Progenitor cell of endocrine pancreas (in vitro differentiated cells): Measurements from ENCODE around the gene TNIK. TPM values are rescaled to one million over a fixed set of nuclear protein-coding genes. Genes with fewer than 3 reads are reported as not detected.
A peak's percentile ranks its signal among the peaks of the same experiment; 100 is the strongest.

Source experiments
- DNase-seq: peaks from one replicate; pipeline ENCODE4 v3.0.0; 2021; ENCODE audit warnings: low spot score; ENCODE audit not compliant: unreplicated experiment
- H3K27ac Mint-ChIP-seq: 2 replicates; pipeline ENCODE4 v1.8.0; 2021; ENCODE audit warnings: mild to moderate bottlenecking, moderate library complexity, mixed read lengths
- H3K27me3 Mint-ChIP-seq: 2 replicates; pipeline ENCODE4 v1.8.0; 2021; ENCODE audit warnings: mixed read lengths
- H3K36me3 Mint-ChIP-seq: 2 replicates; pipeline ENCODE4 v1.8.0; 2022; ENCODE audit warnings: mixed read lengths; ENCODE audit not compliant: insufficient read depth
- H3K4me1 Mint-ChIP-seq: 2 replicates; pipeline ENCODE4 v1.8.0; 2021; ENCODE audit warnings: low read depth, mixed read lengths
- H3K4me3 Mint-ChIP-seq: 2 replicates; pipeline ENCODE4 v1.8.0; 2021; ENCODE audit warnings: low read depth, mild to moderate bottlenecking, moderate library complexity, mixed read lengths
- H3K9me3 Mint-ChIP-seq: 2 replicates; pipeline ENCODE4 v1.8.0; 2021; ENCODE audit warnings: low read depth, mixed read lengths
- total RNA-seq: library from RNA; stranded (reverse); gene quantifications from 2 replicates; pipeline ENCODE4 v1.2.1, GENCODE V29; 2021
- TF ChIP-seq, protein P1 (sequence below): fragments of 200-600 bp; sonication (generic); IDR thresholded peaks from one replicate; pipeline ENCODE4 v1.5.0; 2021; ENCODE audit warnings: antibody characterized with exemption, mild to moderate bottlenecking; ENCODE audit not compliant: unreplicated experiment

Gene TNIK
- total RNA-seq, 1 donor from 2014 or later: 15.7 TPM

GRCh38 chr3:171416061-171416460 lies 44.1 kb downstream of the TNIK start:
- H3K27ac Mint-ChIP-seq: no peak overlapping the region
- TF ChIP-seq, protein P1, sequence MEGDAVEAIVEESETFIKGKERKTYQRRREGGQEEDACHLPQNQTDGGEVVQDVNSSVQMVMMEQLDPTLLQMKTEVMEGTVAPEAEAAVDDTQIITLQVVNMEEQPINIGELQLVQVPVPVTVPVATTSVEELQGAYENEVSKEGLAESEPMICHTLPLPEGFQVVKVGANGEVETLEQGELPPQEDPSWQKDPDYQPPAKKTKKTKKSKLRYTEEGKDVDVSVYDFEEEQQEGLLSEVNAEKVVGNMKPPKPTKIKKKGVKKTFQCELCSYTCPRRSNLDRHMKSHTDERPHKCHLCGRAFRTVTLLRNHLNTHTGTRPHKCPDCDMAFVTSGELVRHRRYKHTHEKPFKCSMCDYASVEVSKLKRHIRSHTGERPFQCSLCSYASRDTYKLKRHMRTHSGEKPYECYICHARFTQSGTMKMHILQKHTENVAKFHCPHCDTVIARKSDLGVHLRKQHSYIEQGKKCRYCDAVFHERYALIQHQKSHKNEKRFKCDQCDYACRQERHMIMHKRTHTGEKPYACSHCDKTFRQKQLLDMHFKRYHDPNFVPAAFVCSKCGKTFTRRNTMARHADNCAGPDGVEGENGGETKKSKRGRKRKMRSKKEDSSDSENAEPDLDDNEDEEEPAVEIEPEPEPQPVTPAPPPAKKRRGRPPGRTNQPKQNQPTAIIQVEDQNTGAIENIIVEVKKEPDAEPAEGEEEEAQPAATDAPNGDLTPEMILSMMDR: no peak
- H3K4me3 Mint-ChIP-seq: no peak overlapping the region

DNA sequence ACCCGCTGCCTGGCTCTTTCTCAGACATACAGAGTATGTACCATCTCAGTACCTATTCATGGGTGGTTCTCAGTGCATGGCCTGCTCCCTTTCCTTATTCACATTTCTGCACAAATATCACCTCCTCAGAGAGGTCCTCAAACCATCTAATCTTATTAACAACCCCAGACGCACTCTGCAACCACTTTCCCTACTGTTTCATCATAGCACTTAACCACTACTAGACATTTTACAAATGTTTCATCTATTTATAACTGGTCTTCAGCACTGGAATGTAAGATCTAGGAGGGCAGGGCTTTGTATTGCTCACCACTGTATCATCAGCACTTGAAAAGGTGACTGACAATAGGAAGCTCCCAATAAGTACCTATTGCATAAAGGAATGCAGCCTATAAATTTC lies 45.1 kb downstream of the TNIK start:
- DNase-seq: no peak

More at GRCh38 chr3:171416061-171416460, 44.1 kb downstream of the TNIK start:
- peaks cover 1% of the 10 kb centered on the region for H3K36me3 Mint-ChIP-seq
- no peak for DNase-seq
- H3K27me3 Mint-ChIP-seq: peaks cover 3% of the 10 kb centered on the region
- H3K9me3 Mint-ChIP-seq: peaks cover 3% of the 10 kb centered on the region
- H3K4me1 Mint-ChIP-seq: peaks cover 7% of the 10 kb centered on the region

DNA sequence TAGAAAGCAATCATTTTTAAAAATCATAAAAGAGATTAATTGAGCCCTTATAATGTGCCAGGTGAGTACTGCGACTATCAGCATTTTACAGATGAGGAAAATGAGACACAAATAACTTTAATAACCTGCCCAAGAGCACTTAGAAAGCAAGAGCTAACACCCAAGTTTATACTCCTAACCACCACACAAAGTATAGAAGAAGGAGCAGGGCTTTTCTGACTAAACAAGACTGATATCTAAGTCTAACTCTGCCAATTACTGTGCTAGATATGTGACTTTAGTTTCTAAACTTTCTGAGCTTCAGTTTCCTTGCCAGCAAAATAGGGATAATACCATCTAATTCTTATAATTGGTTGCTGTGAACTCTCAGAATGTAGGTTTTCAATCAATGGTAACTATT lies 47.7 kb downstream of the TNIK start:
- H3K27me3 Mint-ChIP-seq: peaks cover 3% of the 10 kb centered on the region
- TF ChIP-seq, protein P1: no peak
- no peak for DNase-seq
- peaks cover 26% of the 10 kb centered on the region for H3K4me1 Mint-ChIP-seq
- no peak overlapping the region for H3K4me3 Mint-ChIP-seq
- H3K36me3 Mint-ChIP-seq: no peaks in the 10 kb centered on the region
- no peak overlapping the region for H3K27ac Mint-ChIP-seq
- peaks cover 3% of the 10 kb centered on the region for H3K9me3 Mint-ChIP-seq

More for the DNA sequence above, 45.1 kb downstream of the TNIK start:
- peaks cover 3% of the 10 kb centered on the region for H3K27me3 Mint-ChIP-seq
- peak overlapping the region; percentile 57 for H3K27ac Mint-ChIP-seq
- H3K36me3 Mint-ChIP-seq: peaks cover 1% of the 10 kb centered on the region
- TF ChIP-seq, protein P1: no peak
- no peak overlapping the region for H3K4me3 Mint-ChIP-seq
- H3K4me1 Mint-ChIP-seq: peaks cover 7% of the 10 kb centered on the region
- H3K9me3 Mint-ChIP-seq: peaks cover 3% of the 10 kb centered on the region

- TF ChIP-seq, protein P1: no peak
- Mint-ChIP-seq H3K36me3 (no peaks in the 10 kb centered on the region), H3K9me3 (peaks cover 3% of the 10 kb centered on the region), H3K27ac (no peak overlapping the region), H3K27me3 (peaks cover 3% of the 10 kb centered on the region), H3K4me3 (no peak overlapping the region), H3K4me1 (peaks cover 26% of the 10 kb centered on the region)
- no peak for DNase-seq
These were observed 48.2 kb downstream of the TNIK start for GRCh38 chr3:171412054-171412453.

DNA sequence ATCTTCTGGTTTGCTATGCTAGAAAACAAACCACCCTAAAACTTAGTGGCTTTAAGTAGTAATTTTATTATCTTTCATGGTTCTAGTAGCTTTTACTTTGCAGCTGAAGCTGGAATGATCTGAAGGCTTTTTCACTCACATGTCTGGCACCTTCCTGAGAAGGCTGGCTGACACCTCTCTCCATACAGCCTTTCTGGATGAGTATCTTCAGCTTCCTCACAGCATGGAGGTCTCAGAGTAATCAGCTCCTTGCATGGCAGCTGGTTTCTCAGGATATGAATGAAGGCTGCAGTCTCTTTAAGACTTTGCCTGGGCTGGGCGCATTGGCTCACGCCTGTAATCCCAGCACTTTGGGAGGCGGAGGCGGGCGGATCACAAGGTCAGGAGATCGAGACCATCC lies 50.0 kb downstream of the TNIK start:
- peaks cover 27% of the 10 kb centered on the region for H3K4me1 Mint-ChIP-seq
- TF ChIP-seq, protein P1: no peak
- peaks cover 3% of the 10 kb centered on the region for H3K27me3 Mint-ChIP-seq
- no peak overlapping the region for H3K27ac Mint-ChIP-seq
- H3K9me3 Mint-ChIP-seq: peaks cover 7% of the 10 kb centered on the region
- DNase-seq: no peak
- H3K4me3 Mint-ChIP-seq: no peak overlapping the region
- H3K36me3 Mint-ChIP-seq: peaks cover 1% of the 10 kb centered on the region
